Left lung (tissue), 10 donors: ENCODE measurements around the gene CIRBP. TPM values are rescaled to one million over a fixed set of nuclear protein-coding genes. Genes with fewer than 3 reads are reported as not detected.

Source experiments
- ATAC-seq: fragments of 200-7000 bp; cut with Tn5 transposase; one replicate; pipeline ENCODE4 v1.9.1; 2020; ENCODE audit warnings: moderate library complexity
- DNase-seq, 4 donors: peaks; one replicate each; pipeline ENCODE4 v3.0.0-alpha.2; 2013 to 2020
- H3K27ac ChIP-seq, 2 donors: fragments of 200-600 bp; sonication (generic) in 1 of 2; one replicate each; pipeline versions ENCODE4 v1.5.0 to v1.8.0; 2020 to 2021
- H3K27me3 ChIP-seq, 2 donors: fragments of 200-600 bp; sonication (generic) in 1 of 2; one replicate each; pipeline versions ENCODE4 v1.5.0 to v1.8.0; 2020 to 2021
- H3K36me3 ChIP-seq, 2 donors: fragments of 200-600 bp; sonication (generic) in 1 of 2; one replicate each; pipeline versions ENCODE4 v1.5.0 to v1.8.0; 2020 to 2021
- H3K4me1 ChIP-seq, 2 donors: fragments of 200-600 bp; one replicate each; pipeline ENCODE4 v1.8.0; 2021
- H3K4me3 ChIP-seq, 2 donors: fragments of 200-600 bp; sonication (generic) in 1 of 2; one replicate each; pipeline versions ENCODE4 v1.5.0 to v1.8.0; 2020 to 2021; ENCODE audit warnings: mild to moderate bottlenecking in 1 of 2
- H3K9me3 ChIP-seq, 2 donors: fragments of 200-600 bp; sonication (generic) in 1 of 2; one replicate each; pipeline versions ENCODE4 v1.5.0 to v1.8.0; 2020 to 2021
- intact Hi-C, 2 donors: fragments of 100-400 bp; cut with DNase I; formaldehyde crosslinking; loops; one replicate each; pipeline versions ENCODE4 v1.11.2 to v1.14.2; 2022
- polyA plus RNA-seq, 6 donors: library from polyadenylated mRNA; unstranded; fragments of 120-200 nt; gene quantifications; one replicate each; pipeline ENCODE4 v1.2.1, GENCODE V29; 2013; ENCODE audit not compliant: insufficient read length in 6 of 6
- total RNA-seq, 2 donors: library from RNA; stranded (reverse); fragmentation: NEBNext Ultra II Directional; extraction: Animal tissue kit (Norgen Biotek cat#: 25700); gene quantifications; one replicate each; pipeline ENCODE4 v1.2.1, GENCODE V29; 2021
- TF ChIP-seq, protein P1 (sequence below), 2 donors: fragments of 200-600 bp; sonication (generic) in 1 of 2; IDR thresholded peaks; one replicate each; pipeline versions ENCODE4 v1.5.0 to v1.8.0; 2021; ENCODE audit warnings: antibody characterized with exemption in 2 of 2
- donor health status: DM: no; HTN: yes; CAD: no.
- donor health status: DM: no; HTN: no; CAD: no.

CIRBP gene
- total and polyA plus RNA-seq, 8 donors = 220 to 1,079 (median 949) TPM

GRCh38 chr19:1265615-1266128 is 3.5 kb upstream of the CIRBP start:
- H3K27me3 ChIP-seq = no peaks in the 10 kb centered on the region
- H3K4me1 ChIP-seq = peaks cover 49 to 89% of the 10 kb centered on the region in 2 donors
- H3K27ac ChIP-seq = peak overlapping the region; percentile 79 to 99
- H3K36me3 ChIP-seq = peaks cover 0 to 3% of the 10 kb centered on the region in 2 donors
- ATAC-seq = no peak
- TF ChIP-seq, protein P1, sequence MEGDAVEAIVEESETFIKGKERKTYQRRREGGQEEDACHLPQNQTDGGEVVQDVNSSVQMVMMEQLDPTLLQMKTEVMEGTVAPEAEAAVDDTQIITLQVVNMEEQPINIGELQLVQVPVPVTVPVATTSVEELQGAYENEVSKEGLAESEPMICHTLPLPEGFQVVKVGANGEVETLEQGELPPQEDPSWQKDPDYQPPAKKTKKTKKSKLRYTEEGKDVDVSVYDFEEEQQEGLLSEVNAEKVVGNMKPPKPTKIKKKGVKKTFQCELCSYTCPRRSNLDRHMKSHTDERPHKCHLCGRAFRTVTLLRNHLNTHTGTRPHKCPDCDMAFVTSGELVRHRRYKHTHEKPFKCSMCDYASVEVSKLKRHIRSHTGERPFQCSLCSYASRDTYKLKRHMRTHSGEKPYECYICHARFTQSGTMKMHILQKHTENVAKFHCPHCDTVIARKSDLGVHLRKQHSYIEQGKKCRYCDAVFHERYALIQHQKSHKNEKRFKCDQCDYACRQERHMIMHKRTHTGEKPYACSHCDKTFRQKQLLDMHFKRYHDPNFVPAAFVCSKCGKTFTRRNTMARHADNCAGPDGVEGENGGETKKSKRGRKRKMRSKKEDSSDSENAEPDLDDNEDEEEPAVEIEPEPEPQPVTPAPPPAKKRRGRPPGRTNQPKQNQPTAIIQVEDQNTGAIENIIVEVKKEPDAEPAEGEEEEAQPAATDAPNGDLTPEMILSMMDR (IDR thresholded peaks at IDR 0.05) = no peak
- intact Hi-C loops = no loop called here
- H3K9me3 ChIP-seq = no peaks in the 10 kb centered on the region
- DNase-seq = no peak
- H3K4me3 ChIP-seq = peak overlapping the region in 1 of 2 donors; percentile 65

DNA sequence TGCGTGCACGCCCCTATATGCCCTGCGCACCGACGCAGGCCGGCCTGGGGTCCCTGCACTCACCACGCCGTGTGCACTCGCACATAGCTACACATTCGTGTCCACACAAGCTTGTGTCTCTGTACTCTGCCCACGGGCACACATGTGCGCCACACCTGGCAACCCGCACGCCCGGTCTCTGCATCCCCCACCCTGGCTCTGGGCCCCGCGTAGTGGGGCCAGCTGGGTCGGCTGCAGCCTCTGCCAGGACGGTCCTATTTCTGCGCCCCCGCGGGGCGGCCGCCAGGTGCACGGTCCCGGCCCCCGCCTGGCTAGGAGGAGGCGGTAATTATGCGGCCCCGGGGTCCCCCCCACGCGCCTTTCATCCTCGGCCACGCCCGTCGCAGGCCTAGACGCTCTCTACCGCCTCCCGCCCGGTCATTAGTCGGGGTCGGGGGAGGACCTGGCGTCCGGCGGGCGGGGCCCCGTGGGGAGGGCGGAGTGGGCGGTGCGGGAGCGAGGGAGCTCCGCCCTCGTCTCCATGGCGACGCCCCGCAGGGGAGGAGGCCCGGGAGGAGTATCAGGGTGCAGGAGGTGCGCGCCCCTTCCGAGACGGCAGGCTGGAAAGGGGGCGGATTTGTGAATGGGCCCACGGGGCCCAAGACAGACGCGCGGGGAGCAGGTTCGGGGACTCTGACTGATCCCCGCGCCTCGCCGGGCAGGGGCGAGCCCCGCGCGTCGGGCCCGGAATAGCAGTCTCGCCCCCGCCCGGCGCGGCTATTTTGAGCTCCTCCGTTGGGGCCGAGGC is 2.8 kb upstream of the CIRBP start:
- intact Hi-C loops = no loop called here
- Histone ChIP-seq H3K36me3 (peaks cover 0 to 9% of the 10 kb centered on the region in 2 donors), H3K4me3 (peak overlapping the region; percentile 55 to 65), H3K27ac (peak overlapping the region; percentile 79 to 99), H3K27me3 (no peaks in the 10 kb centered on the region), H3K9me3 (no peaks in the 10 kb centered on the region), H3K4me1 (peaks cover 54 to 90% of the 10 kb centered on the region in 2 donors)
- DNase-seq (peak in 3 of 4 donors; percentile 71 to 99 (median 93)), ATAC-seq (peak; percentile 62)
- TF ChIP-seq, protein P1 (IDR thresholded peaks at IDR 0.05) = no peak

DNA sequence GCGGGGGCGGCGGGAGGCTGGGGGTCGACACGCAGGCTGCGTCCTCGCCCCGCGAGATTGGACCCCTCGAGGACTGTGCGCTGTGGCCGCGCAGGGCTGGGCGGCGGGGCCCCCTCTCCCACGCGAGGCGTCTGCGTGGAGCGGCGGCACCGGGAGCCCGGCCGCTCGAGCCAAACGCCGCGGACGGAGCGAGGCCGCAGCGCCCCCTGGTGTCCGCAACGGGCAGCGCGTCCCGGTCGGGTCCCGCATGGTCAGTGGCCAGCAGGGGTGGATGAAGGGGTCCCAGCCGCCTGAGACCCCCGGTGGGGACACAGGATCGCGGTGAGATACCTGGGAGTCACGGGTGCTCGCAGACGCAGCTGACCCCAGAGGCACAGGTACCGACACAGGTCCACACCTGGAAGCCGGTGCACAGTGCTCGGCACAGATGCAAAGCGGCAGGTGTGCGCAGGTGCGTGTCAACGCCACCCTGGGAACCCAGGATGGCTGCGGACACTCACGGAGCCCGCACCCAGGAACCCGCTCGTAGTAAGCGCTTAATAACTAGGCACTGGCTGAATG is 2.1 kb upstream of the CIRBP start:
- Histone ChIP-seq H3K27me3 (no peaks in the 10 kb centered on the region), H3K27ac (peak overlapping the region; percentile 79 to 99), H3K36me3 (peaks cover 0 to 16% of the 10 kb centered on the region in 2 donors), H3K9me3 (no peaks in the 10 kb centered on the region), H3K4me1 (peaks cover 53 to 90% of the 10 kb centered on the region in 2 donors), H3K4me3 (peak overlapping the region; percentile 55 to 65)
- peak in 2 of 4 donors; percentile 77 to 97 for DNase-seq
- intact Hi-C loops = no loop called here
- TF ChIP-seq, protein P1 (IDR thresholded peaks at IDR 0.05) = peak; percentile 98 to 99
- ATAC-seq = peak; percentile 37

GRCh38 chr19:1267477-1268225 is 1.5 kb upstream of the CIRBP start:
- Histone ChIP-seq H3K9me3 (no peaks in the 10 kb centered on the region), H3K4me3 (peak overlapping the region in 1 of 2 donors; percentile 65), H3K4me1 (peaks cover 52 to 90% of the 10 kb centered on the region in 2 donors), H3K36me3 (peaks cover 3 to 22% of the 10 kb centered on the region in 2 donors), H3K27ac (no peak overlapping the region), H3K27me3 (no peaks in the 10 kb centered on the region)
- intact Hi-C loops = no loop called here
- DNase-seq (no peak), ATAC-seq (no peak)
- TF ChIP-seq, protein P1 (IDR thresholded peaks at IDR 0.05) = no peak
